HG03045 (cell line): Measurements from ENCODE around the gene ADAMTS12.

Experiments used
- ATAC-seq: cut with Tn5 transposase; IDR thresholded peaks from one replicate; pipeline ENCODE4 v1.9.1; 2021; ENCODE audit warnings: mild to moderate bottlenecking, moderate library complexity; ENCODE audit not compliant: unreplicated experiment

The ADAMTS12 gene

DNA sequence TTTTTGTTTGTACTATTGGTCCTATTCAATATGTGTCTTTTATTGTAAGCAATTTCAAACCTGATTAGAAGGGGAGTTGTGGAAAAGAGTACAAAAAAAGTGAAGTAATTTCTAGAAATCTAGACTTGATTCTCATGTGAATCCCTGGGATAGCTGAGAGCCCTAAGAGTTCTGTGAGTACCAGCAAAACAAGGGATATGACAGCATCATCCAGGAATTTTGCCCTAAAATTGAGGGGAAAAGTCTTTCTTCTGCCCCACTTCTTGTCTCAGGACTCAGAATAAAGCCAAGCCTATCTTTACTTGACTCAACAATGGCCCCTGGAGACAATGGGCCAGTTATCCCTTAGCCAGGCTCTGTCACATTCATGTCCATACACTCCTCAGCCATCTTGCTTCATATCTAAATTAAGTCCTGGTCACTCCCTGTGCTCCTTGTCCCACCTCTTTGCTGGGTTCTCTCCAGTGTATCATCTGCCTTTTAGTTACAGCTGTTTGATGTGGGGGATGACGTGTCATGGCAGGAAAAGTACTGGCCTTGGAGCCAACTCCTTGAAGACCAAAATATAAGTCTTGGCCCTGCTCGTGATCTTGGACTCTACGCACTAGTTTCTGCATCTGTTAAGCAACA lies 81.2 kb downstream of the ADAMTS12 start:
- ATAC-seq: no peak

DNA sequence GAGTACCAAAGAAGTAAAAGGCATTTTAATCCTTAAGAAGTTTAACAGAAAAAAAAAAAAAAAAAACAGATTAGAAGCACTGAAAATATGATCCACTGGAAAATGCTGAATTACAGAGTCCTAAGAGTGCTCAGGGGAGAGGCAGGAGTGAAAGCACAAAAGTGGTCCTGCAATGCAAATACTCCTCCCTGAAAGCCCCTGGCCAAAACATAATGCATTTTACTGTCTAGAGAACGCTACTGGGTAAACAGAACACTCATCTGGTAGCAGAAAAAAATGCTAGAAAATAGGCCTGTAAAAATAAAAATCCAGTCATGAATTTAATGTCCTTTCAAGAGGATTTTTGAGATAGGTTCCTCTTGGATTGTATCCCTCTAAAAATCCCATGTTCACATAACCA lies 81.9 kb downstream of the ADAMTS12 start:
- ATAC-seq: no peak

DNA sequence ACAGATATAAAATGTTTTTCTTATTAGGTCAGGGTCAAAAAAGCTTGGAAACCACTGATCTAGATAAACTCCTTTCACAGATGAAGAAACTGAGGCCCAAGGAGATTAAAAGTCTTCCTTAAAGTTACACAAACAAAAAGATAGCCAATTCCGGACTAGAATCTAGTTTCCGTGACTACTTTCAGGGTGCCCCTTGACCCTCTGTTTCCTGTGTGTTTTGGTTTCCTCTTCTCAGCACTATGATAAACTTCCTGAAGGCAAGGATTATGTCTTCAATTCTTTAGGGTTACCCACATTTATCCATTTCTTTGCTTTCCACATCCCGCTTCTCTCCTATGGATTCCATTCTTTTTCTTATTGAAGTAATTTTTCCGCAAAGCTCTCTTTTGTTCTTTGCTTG lies 83.1 kb downstream of the ADAMTS12 start:
- ATAC-seq: no peak

- no peak for ATAC-seq
Measured at GRCh38 chr5:33807771-33808170, 84.0 kb downstream of the ADAMTS12 start.

DNA sequence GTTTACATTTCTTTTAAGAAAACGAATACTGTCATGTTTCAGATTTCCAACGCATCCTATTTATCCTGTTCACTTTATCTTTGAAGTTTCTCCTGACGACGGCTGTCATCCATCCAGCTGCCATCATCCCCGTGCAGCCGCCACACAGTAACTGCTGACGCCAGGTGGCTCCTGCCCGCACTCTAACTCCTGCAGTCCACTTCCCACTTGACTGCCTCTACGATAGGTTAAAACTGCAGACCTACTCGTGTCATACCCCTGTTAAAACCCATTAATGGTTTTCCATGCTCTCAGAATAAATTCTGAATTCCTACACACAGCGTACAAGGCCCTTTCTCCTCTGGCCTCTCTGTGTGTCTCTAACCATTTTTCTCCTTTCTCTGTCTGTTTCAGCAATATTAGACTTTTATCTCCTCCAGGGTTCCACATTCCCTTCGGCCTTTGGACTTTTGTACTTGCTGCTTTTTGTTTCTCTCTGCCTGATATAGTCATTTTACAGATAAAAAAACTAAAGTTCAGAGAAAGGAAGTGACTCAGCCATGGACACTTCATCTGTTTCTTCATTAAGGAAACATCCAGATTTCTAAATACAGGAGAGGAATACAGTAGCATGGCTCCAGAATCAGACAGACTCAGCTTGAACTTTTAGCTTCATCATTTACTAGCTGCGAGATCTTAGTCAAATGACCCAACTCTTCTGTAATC lies 84.9 kb downstream of the ADAMTS12 start:
- ATAC-seq: no peak

DNA sequence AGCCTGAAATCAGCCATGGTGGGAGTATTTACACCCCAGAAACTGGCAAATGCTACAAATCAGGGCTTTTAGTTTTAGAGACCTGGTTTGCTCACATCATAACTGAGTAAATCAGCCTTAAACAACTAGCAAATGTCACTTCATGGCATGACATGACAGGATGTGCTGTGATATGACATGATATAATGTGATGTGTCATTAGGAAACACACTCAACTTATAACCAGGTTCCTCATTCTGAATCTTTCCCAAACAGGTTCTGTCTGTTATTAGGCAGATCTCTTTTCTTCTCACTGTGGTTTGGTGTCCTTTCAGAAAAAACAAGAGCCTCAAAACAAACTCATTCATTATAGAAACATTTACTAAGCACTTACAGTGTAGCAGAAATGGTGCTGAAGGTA lies 90.5 kb downstream of the ADAMTS12 start:
- no peak for ATAC-seq

DNA sequence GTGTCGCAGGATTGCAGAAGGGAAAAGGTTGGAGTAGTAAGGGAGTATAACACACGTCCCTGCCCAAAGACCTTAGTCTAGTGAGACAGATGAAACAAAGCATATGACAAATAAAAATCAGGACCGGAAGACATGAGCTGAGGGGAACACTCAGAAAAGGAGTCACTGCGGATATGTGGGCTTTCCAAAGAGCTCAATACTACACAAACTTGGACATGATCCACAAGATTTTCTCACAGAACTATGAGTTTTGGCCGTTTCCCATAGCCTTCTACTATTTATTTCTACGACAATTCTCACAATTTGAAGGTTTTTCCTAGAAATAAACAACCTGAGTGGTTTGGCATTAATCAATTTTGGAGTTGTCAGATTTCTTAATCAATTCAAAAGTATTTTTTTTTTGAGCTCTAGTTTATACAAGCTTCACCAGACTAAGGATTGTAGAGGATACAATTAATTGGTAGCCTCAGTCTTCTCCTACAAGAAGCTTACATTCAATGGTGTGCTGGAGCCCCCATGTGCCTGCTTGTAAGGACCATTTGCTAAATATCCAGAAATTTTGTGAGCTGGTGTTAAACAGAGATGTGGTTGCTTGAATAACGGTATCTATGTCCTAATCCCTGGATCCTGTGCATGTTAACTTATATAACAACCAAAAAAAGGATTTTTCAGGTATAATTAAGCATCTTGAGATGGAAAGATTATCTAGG lies 91.4 kb downstream of the ADAMTS12 start:
- ATAC-seq: no peak

GRCh38 chr5:33795496-33795895 lies 96.3 kb downstream of the ADAMTS12 start:
- no peak for ATAC-seq

DNA sequence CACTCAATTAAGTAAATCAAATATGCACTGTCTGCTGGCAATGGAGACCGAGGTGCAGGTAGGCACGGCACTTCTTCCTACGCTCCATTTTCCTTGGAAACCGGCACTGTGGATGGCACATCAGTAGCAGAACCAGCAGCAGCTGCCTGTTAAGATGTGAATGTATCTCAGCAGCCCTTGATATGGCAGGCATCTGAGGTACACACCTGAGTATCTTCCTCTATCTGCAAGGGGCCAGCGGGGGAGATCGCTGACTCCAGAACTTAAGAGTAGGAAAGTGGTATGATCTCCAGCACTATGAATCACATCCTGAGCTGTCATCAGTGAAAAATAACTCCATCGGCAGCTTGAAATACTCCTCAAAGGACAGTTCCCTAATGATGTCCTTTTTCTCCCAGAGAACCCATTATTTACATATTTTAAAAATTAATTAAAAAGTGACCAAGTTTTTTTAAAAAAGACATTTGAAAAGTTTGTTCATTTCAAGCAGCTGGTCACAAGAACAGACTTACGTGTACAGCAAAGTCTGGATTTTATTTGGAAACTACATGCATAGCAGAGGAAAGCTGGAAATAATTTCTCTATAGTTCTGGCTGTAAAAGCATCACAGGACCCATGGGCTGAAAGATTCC lies 97.1 kb downstream of the ADAMTS12 start:
- ATAC-seq: no peak

DNA sequence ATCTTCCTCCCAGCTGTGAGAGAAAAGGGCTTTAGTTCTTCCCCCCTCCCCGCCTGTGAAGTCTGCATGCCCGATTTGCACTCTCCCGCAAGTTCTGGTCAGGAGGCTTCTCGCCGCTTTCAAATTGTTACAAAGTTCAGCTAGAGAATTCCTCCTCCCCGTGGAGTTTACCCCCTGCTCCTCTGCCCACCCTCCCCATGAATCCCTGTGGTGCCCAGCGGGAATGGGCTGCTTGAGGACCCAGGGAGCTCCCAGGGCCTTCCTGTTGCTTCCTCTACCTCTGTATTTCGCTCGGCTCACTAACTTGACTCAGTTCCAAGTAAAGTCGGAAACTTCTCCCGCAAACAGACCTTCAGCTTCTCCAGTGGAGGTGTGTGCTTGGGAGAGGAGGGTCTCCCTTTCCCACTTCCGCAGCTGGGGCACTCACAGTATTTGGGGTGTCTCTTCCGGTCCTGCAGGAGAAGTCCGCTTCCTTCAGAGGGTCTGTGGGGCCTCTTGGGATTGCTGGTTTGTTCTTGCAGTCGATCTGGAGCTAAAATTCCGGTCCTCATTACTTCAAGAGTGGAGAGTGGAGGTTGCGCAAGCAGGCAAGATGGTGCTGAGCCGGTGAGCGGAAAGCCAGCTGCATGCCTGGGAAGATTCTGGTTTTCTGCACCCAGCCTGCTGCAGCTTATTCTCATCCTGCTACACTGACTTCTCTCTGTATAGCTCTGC lies 97.8 kb downstream of the ADAMTS12 start:
- ATAC-seq: no peak

DNA sequence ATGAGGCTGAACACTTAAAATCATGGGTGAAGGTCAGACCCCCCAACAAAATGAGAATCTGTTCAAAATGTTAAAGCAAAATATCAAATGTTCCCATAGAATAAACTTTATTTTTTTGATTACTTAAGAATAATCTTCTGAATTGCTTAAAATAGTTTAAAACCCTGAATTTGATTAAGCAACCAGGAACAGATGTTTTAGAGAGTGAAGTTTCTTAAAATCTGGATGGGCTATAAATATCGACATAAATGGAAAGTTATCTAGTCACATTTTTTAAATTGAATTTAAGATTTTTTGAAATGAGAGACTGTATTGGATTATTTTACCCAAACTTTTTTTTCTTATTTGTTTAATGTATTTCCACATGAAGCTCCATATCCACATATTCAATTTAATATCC lies 98.5 kb downstream of the ADAMTS12 start:
- no peak for ATAC-seq

DNA sequence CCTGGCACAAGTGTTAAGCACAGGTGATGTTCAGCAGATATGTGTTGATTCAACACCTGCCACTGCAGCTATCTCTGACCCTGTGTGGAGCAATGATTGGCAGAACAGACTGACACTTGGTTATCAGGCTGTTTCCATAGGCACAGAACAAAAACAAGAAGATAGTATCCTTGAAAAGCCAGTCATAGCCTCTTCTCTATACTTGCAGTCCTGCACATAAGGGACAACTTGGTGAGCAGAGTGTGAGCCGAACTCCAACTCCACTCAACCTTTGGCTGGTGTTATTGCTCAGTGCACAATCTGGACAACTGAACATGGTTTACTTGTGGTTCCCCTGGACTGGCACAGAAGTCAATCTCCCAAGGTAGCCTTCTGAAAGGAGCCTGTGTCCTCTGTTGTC lies 99.2 kb downstream of the ADAMTS12 start:
- ATAC-seq: no peak

- ATAC-seq: no peak
Measured at GRCh38 chr5:33789567-33789957, 102.2 kb downstream of the ADAMTS12 start.

- no peak for ATAC-seq
Measured at GRCh38 chr5:33788922-33789566, 102.7 kb downstream of the ADAMTS12 start.

DNA sequence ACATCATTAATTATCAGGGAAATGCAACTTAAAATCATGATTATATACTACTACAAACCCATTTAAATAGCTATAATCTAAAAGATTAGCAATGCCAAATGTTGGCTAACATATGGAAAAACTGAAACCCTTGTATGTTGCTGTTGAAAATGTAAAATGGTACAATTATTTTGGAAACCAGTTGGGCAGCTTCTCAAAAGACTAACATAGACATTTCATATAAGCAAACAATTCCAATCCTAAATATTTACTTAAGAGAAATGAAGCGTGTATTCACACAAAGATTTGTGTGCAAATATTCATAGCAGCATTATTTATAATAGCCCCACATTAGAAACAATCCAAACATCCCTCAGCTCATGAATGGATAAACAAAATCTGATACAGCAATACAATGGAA lies 106.2 kb downstream of the ADAMTS12 start:
- no peak for ATAC-seq

GRCh38 chr5:33781286-33781685 lies 110.5 kb downstream of the ADAMTS12 start:
- no peak for ATAC-seq

- no peak for ATAC-seq
Measured at GRCh38 chr5:33776151-33776660, 115.6 kb downstream of the ADAMTS12 start.

DNA sequence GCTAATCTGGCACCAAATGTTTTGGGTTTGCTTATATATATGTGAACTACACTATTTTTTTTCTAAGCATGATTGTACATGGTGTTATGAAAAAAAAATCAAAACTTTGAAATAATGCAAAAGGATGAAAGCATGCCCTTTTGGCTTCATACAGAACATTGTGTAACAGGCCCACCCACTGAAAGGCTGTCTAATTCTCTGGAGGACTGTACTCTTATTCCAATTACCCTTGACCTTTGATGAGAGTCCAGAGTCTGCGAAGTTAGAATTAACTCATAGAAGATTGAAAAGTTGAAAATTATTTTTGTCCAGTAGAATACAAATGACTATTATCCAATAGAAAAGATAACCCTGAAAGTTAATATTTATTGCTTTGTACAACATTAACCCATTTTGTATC lies 117.4 kb downstream of the ADAMTS12 start:
- ATAC-seq: no peak

DNA sequence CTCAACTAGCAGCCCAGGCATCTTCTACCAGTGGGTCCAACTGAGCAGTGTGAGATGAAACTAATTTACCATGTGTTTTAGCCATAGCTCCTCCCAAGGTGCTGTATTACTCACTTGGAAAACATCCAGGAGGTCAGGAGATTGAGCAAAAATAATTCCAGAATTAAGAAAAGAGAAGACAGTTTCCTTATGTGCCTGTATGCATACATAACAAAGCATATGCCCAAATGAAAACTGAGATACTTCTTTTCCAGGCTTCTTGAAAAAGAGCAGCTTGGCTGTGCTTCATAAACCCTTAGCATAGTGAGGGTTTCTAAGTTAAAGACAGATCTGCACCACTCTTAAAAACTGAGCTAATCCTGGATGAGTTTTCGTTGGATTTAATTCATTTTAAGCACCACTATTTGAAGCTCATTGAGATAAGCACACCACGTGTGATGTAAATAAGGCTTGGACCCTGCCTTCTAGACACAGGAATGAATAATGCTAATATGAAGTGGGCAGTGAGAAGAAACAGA lies 119.4 kb downstream of the ADAMTS12 start:
- no peak for ATAC-seq

DNA sequence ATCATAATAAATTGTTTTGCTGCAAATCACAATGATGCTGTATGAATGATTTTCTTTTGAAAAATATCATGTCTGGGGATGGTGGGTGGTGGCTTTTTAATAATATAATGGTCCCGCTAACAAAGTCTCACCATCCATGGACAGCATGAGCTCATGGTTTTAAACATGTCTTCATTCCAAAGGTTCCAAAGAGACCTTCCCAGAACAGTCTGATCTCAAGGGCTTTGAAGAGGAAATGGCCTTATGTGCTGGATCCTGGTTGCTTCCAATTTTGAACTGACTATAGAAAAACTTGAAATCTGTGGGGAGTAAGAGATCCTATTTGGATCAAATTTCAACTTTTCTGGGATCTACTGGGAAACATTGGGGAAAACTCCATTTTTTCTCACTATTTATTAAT lies 121.8 kb downstream of the ADAMTS12 start:
- no peak for ATAC-seq
